Endodermal cell (in vitro differentiated cells): ENCODE data around the gene FARP1. TPM values are rescaled to one million over a fixed set of nuclear protein-coding genes. Genes with fewer than 3 reads are reported as not detected.

Experiments used
- DNase-seq: peaks from one replicate; pipeline ENCODE4 v3.0.0-alpha.2; 2017
- H3K27ac ChIP-seq: 2 replicates; pipeline ENCODE4 v1.5.1; 2013; ENCODE audit warnings: mild to moderate bottlenecking, low read depth, low read length, moderate library complexity
- H3K27me3 ChIP-seq: 2 replicates; pipeline ENCODE4 v1.6.1; 2013; ENCODE audit warnings: mild to moderate bottlenecking, low read length, moderate library complexity; ENCODE audit not compliant: insufficient read depth, control insufficient read depth, poor library complexity, severe bottlenecking
- H3K36me3 ChIP-seq: 2 replicates; pipeline ENCODE4 v1.7.0; 2013; ENCODE audit warnings: mild to moderate bottlenecking, low read length, moderate library complexity; ENCODE audit not compliant: control insufficient read depth, insufficient read depth
- H3K4me1 ChIP-seq: one replicate; pipeline ENCODE4 v1.7.0; 2013; ENCODE audit warnings: low read length; ENCODE audit not compliant: control insufficient read depth, insufficient read depth
- H3K4me3 ChIP-seq: 2 replicates; pipeline ENCODE4 v1.5.1; 2013; ENCODE audit warnings: mild to moderate bottlenecking, low read length, moderate library complexity
- H3K9ac ChIP-seq: 2 replicates; pipeline ENCODE4 v1.6.1; 2013; ENCODE audit warnings: mild to moderate bottlenecking, low read length, moderate library complexity; ENCODE audit not compliant: poor library complexity, severe bottlenecking; ENCODE audit errors: extremely low read depth
- H3K9me3 ChIP-seq: 2 replicates; pipeline ENCODE4 v1.6.1; 2013; ENCODE audit warnings: mild to moderate bottlenecking, low read length, moderate library complexity; ENCODE audit not compliant: control insufficient read depth
- H3K27ac Mint-ChIP-seq: 2 replicates; pipeline ENCODE4 v1.8.0; 2020; ENCODE audit warnings: mixed read lengths
- H3K27me3 Mint-ChIP-seq: 2 replicates; pipeline ENCODE4 v1.8.0; 2021; ENCODE audit warnings: mild to moderate bottlenecking, mixed read lengths; ENCODE audit not compliant: insufficient read depth
- H3K36me3 Mint-ChIP-seq: 2 replicates; pipeline ENCODE4 v1.8.0; 2020; ENCODE audit warnings: low read depth, mixed read lengths
- H3K4me1 Mint-ChIP-seq: 2 replicates; pipeline ENCODE4 v1.8.0; 2020; ENCODE audit warnings: mixed read lengths
- H3K4me3 Mint-ChIP-seq: 2 replicates; pipeline ENCODE4 v1.8.0; 2020; ENCODE audit warnings: mild to moderate bottlenecking, moderate library complexity, mixed read lengths
- H3K9me3 Mint-ChIP-seq: 2 replicates; pipeline ENCODE4 v1.8.0; 2020; ENCODE audit warnings: mild to moderate bottlenecking, mixed read lengths
- WGBS, 2 experiments: methylation state at CpG; one replicate each; pipeline versions ENCODE4 v1.1.5 to v1.1.7; 2013; ENCODE audit warnings: missing lambda C conversion rate in 2 of 2, mixed read lengths in 1 of 2; ENCODE audit not compliant: insufficient coverage in 1 of 2, insufficient read length in 1 of 2; 5-methylcytosine and 5-hydroxymethylcytosine counted together
- total RNA-seq, 2 donors: library from RNA; stranded (reverse); fragmentation: NEBNext Ultra II Directional in 1 of 2; extraction: Animal tissue kit (Norgen Biotek cat#: 25700) in 1 of 2; gene quantifications; 2 replicates in 1 of 2; 3 replicates in 1 of 2; pipeline ENCODE4 v1.2.1, GENCODE V29; 2021
- TF ChIP-seq, protein P1 (sequence below): fragments of 200-600 bp; sonication (generic); conservative IDR thresholded peaks from 2 replicates; pipeline ENCODE4 v1.5.0; 2021; ENCODE audit warnings: antibody characterized with exemption, mild to moderate bottlenecking

Gene FARP1
- total RNA-seq, 2 donors from 2014 or later, result 237 to 319 TPM

DNA sequence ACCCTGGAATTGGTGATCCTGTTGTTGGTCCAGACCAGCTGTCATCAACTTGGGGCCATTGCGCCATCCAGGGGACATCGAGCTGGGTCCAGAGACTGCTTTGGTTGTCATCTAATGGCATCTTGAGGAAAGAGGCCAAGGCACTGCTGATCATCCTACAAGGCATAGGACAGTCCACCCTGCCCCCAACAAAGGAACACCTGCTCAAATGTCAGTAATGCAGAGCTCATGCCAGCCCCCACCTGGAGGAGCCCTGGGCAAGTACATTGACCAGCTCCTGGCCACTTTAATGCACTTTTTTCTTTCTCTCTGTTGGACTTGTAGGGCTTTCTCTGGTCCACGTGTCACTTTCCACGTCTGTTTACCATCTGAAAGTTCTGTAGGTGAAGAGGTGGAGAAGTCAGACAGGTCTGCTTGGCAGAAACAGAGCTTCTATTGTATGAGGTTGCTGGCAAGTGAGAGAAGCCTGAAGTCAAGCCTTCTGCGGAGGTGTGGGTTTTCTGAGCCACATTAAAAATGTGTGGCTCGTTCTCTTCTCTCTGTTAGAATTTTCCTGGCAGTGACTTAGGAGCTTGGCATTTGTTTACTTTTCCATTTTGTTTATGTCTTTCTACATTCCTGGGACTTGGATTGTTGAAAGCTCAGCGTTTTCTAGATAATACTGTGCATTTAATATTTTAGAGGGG is 158.2 kb downstream of the FARP1 start:
- TF ChIP-seq, protein P1, sequence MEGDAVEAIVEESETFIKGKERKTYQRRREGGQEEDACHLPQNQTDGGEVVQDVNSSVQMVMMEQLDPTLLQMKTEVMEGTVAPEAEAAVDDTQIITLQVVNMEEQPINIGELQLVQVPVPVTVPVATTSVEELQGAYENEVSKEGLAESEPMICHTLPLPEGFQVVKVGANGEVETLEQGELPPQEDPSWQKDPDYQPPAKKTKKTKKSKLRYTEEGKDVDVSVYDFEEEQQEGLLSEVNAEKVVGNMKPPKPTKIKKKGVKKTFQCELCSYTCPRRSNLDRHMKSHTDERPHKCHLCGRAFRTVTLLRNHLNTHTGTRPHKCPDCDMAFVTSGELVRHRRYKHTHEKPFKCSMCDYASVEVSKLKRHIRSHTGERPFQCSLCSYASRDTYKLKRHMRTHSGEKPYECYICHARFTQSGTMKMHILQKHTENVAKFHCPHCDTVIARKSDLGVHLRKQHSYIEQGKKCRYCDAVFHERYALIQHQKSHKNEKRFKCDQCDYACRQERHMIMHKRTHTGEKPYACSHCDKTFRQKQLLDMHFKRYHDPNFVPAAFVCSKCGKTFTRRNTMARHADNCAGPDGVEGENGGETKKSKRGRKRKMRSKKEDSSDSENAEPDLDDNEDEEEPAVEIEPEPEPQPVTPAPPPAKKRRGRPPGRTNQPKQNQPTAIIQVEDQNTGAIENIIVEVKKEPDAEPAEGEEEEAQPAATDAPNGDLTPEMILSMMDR, result no peak
- Mint-ChIP-seq H3K27me3 (no peaks in the 10 kb centered on the region), H3K9me3 (no peaks in the 10 kb centered on the region), H3K36me3 (peaks cover 12% of the 10 kb centered on the region), H3K4me1 (peaks cover 45% of the 10 kb centered on the region), H3K4me3 (no peak overlapping the region), H3K27ac (no peak overlapping the region)
- 91 to 94% methylated on average over 4 to 7 of the region's 7 CpGs for WGBS, 2 experiments
- DNase-seq, result no peak
- H3K4me3 ChIP-seq, result no peak overlapping the region
- H3K27me3 ChIP-seq, result no peaks in the 10 kb centered on the region
- H3K9ac ChIP-seq, result no peak overlapping the region
- peaks cover 15% of the 10 kb centered on the region for H3K36me3 ChIP-seq
- no peak overlapping the region for H3K27ac ChIP-seq
- H3K4me1 ChIP-seq, result peaks cover 18% of the 10 kb centered on the region
- no peaks in the 10 kb centered on the region for H3K9me3 ChIP-seq

DNA sequence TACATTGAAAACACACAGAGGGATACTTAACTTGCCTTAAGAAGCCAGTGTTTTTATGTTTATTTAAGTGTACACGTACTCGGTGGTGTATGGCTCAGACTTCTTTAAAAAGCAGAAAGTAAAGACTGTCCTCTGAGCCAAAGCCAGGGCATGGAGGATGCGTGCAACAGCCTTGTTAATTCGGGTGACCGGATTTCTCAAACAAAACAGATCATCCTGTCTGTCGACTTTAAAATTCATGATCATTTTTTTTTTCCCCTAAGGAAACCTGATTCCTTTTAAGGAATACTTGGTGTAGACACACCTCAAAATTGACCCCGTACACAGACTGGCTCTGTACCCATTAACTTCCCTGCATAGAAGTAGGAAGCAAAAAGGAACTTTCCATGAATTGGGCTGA is 158.8 kb downstream of the FARP1 start:
- WGBS, 2 experiments, result 93 to 97% methylated on average over 7 of the region's 7 CpGs
- H3K9me3 ChIP-seq, result no peaks in the 10 kb centered on the region
- Mint-ChIP-seq H3K4me3 (no peak overlapping the region), H3K27me3 (no peaks in the 10 kb centered on the region), H3K27ac (no peak overlapping the region), H3K9me3 (no peaks in the 10 kb centered on the region), H3K36me3 (peaks cover 13% of the 10 kb centered on the region), H3K4me1 (peaks cover 46% of the 10 kb centered on the region)
- H3K36me3 ChIP-seq, result peaks cover 16% of the 10 kb centered on the region
- H3K4me3 ChIP-seq, result no peak overlapping the region
- no peak for DNase-seq
- peaks cover 20% of the 10 kb centered on the region for H3K4me1 ChIP-seq
- H3K27me3 ChIP-seq, result no peaks in the 10 kb centered on the region
- TF ChIP-seq, protein P1, result no peak
- no peak overlapping the region for H3K27ac ChIP-seq
- no peak overlapping the region for H3K9ac ChIP-seq

DNA sequence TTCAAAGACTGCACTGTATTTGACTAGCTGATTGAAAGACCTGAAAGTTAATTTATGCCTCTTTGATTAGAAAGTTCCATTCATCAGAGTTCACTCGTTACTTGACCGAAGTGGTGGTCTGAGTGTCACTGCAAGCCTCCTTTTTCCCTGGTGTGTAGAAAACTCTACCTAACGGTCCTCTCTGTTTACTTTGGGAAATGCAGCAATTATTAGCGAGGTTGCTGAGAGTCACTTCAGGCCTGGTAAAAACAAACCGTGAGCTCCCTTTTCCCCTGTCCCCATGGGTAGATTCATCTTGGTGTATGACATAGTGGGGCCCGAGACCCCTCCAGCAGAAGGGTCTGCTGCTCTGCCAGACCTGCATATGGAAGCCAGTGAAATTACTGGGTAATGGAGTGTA is 161.0 kb downstream of the FARP1 start:
- Histone ChIP-seq H3K4me1 (peaks cover 22% of the 10 kb centered on the region), H3K27ac (no peak overlapping the region), H3K9me3 (no peaks in the 10 kb centered on the region), H3K4me3 (no peak overlapping the region), H3K9ac (no peak overlapping the region), H3K27me3 (no peaks in the 10 kb centered on the region), H3K36me3 (peaks cover 23% of the 10 kb centered on the region)
- no peak for DNase-seq
- WGBS, 2 experiments, result 83 to 92% methylated on average over 3 to 6 of the region's 6 CpGs
- Mint-ChIP-seq H3K4me3 (no peak overlapping the region), H3K36me3 (peaks cover 18% of the 10 kb centered on the region), H3K9me3 (no peaks in the 10 kb centered on the region), H3K4me1 (peaks cover 48% of the 10 kb centered on the region), H3K27ac (no peak overlapping the region), H3K27me3 (no peaks in the 10 kb centered on the region)
- TF ChIP-seq, protein P1, result no peak
